ENCODE measurements around the gene GLOD4. TPM values are rescaled to one million over a fixed set of nuclear protein-coding genes. Genes with fewer than 3 reads are reported as not detected.
A peak's percentile ranks its signal among the peaks of the same experiment; 100 is the strongest.
"Not testable (repeated sequence)": the region's sequence is repeated elsewhere in the genome, so short reads cannot be mapped to it uniquely, and the experiment has no call there.

The GLOD4 gene, protein sequence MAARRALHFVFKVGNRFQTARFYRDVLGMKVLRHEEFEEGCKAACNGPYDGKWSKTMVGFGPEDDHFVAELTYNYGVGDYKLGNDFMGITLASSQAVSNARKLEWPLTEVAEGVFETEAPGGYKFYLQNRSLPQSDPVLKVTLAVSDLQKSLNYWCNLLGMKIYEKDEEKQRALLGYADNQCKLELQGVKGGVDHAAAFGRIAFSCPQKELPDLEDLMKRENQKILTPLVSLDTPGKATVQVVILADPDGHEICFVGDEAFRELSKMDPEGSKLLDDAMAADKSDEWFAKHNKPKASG
- 187 and 222 TPM in 2 replicates for polyA plus RNA-seq (2014; cell fraction: cytosol; rRNA removed)
- 98.0 and 116 TPM in 2 replicates for polyA plus RNA-seq (2014; cell fraction: nucleus; rRNA removed)

DNA sequence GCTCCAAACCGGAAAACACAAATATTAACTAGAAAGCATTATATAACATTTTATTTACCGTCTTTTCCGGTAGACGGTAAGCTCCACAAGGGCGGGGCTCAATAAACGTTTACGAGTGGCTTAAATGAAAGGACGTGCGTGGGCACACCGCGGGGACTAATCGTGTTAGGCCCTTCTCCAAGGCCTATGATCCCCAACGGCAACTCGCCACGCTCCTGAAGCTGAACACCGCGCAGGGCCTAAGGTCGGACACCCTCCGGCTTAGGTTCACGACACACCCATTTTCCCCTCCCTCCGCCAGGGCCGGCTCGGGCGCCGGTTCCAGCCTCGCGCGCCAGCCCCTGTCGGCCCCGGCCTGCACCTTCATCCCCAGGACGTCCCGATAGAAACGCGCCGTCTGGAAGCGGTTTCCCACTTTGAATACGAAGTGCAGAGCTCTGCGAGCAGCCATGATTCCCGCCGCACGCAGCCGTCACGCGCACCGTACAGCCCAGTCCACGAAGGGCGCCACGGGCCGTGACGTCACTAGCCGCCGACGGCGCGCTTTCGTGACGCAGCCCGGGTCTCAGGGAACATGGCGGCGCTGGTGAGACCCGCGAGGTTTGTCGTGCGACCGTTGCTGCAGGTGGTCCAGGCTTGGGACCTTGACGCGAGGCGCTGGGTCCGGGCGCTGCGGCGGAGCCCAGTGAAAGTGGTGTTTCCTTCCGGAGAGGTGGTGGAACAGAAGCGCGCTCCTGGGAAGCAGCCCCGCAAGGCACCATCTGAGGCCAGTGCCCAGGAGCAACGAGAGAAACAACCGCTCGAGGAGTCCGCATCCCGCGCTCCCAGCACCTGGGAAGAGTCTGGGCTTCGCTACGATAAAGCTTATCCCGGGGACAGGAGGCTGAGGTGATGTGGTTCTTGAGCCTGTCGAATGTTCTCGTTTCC is at the start of gene GLOD4, which contains the start of gene MRM3:
Gene GLOD4 (minus strand): TSS at position 476 of the 927 bp plus-strand sequence. CDS start 25 bp downstream, at position 451.
Gene MRM3 (plus strand): TSS at position 549 of the 927 bp plus-strand sequence. CDS start 26 bp downstream, at position 575.
- peak; percentile 88 for DNase-seq (ENCODE audit: low spot score)

DNA sequence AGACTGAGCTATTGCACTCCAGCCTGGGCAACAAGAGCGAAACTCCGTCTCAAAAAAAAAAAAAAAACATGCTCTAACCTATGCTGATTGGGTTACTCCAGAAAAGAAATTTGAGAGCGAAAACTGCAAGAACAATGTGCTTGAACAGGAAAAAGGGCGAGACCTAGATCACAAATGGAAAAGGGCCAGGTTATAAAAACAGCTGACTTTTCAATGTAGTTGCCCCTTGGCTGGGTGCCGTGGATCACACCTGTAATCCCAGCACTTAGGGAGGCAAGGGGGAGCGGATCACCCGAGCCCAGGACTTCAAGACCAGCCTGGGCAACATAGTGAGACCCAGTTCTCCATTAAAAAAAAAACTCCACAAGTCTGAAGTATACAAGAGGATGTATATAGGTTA is 48.9 kb upstream of the GLOD4 start:
- DNase-seq (ENCODE audit: low spot score): no peak

DNA sequence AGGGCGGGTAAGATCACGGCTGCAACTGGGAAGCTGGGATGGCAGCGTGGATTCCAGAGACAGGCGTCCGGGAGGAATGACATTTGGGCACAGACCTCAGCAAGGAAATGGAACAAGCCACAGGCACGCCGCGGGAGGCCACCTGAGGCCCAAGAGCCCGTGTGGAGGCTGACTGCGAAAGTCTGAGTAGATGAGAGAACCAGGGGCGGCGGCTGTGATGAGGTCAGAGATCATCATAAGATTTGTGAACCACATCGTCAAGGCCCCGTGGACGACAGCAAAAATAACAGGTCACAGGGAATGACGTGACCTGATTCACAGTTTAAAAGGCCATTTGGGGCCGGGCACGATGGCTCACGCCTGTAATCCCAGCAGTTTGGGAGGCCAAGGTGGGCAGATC is 48.3 kb upstream of the GLOD4 start:
- DNase-seq (ENCODE audit: low spot score): no peak

DNA sequence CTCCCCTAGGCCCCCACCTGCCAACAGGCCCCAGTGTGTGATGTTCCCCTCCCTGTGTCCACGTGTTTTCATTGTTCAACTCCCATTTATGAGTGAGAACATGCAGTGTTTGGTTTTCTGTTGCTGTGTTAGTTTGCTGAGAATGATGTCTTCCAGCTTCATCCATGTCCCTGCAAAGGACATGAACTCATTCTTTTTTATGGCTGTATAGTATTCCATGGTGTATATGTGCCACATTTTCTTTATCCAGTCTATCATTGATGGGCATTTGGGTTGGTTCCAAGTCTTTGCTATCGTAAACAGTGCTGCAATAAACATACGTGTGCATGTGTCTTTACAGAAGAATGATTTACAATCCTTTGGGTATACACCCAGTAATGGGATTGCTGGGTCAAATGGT is 47.5 kb upstream of the GLOD4 start:
- not testable (repeated sequence) for DNase-seq (ENCODE audit: low spot score)

DNA sequence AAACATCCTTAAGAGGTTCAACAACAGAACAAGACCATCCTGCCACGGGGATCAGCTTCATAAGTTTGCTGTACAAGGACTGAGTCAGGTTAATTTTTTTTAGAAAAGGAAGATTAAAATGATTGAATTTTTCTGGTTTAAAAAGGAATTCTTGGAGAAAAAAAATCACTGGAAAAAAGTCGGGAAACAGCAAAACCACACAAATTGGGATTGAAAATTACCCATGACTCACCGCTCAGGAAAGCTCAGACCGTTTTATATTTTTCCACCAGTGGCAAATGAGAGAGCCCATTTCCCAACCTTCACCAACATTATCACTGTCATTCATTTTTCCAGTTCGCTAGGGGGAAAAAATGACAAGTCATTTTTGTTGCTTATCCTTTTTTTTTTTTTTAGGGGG is 46.7 kb upstream of the GLOD4 start:
- no peak for DNase-seq (ENCODE audit: low spot score)

DNA sequence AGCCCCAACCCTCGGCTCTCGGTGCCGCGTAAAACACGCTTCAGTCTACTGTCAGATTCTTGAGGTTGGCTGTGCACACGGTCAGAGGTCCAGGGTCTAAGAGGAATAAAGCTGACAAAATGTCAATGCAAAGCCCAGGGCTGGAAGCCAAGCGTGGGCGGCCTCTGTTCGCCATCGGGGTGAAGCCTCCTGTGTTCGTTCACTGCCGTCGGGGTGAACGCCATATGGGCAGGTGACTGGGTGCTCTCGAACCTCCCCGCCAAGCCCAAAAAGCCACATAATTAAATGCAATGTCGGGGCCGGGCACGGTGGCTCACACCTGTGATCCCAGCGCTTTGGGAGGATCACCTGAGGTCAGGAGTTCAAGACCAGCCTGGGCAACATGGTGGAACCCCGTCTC is 44.7 kb upstream of the GLOD4 start:
- DNase-seq (ENCODE audit: low spot score): no peak

DNA sequence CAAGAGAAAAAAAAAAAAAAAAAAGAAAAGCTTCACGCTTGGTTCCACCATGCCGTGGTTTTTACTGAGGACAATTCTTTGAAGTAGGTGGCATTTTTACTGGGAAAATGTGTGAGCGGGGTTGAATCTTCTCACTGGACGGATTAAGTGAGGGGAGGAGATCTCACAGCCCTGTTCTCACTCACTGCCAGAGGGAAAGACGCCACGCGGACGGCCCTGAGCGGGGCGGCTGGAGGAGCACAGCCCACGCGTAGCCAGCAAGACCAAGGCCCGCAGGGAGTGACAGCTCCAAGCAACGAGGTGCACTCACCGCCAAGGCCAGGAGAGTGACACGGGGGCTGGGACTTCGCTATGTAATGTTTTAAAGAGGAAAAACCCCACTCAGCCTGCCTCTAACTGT is 43.1 kb upstream of the GLOD4 start:
- DNase-seq (ENCODE audit: low spot score): no peak

DNA sequence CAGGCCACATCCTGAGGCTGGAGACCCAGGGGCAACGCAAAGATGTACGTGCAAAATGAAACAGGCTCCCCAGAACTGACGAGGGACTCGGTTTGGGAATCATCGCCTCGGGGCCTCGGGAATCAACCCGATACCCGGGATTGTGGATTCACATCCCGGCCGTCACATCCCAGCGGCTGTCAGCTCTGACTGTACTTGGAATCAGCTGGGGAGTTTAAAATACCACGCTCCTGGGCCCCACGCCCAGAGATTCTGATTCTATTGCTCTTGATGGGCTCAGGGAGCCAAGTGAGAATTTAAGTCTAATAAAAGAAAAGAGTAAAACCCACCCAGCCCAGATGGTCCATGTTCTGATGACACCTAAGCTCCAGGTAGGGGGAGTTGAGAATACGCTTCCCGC is 42.3 kb upstream of the GLOD4 start:
- DNase-seq (ENCODE audit: low spot score): no peak

DNA sequence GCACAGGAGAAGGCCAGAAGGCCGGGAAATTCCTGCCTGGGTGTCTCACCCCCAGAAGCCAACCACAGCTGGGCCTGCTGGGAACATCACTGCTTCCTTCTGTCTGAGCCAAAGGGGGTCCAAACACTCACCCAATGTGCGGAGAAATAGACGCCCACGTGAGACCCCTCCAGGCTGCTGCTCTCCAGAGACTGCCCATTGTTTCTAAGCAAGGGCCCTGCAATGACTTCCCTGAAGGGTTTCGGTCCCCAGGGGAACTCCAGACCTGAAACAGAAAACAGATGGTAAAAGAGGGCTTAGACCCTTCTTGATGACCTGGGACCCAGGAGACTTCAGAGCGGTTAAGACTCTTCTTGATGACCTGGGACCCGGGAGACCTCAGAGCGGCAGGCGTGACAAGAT is 41.4 kb upstream of the GLOD4 start:
- peak; percentile 49 for DNase-seq (ENCODE audit: low spot score)

DNA sequence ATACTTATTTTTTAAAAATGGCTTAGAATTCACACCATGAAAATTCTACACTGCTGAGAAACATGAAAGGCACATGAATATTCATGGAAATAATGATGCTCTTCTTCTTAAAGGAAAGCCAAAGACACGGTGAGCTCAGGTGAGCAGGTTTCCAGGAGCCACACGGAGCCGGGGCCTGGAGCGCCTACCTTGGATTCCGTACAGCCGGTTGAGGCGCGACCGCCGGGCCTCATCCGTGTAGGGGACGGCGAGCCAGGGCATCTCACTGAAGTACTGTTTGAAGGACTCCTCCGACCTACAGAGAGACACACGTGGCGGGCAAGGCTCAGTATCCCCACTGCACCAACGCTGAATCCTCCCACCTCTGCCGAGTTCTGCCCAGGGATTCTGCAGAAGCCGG is 37.2 kb upstream of the GLOD4 start:
- no peak for DNase-seq (ENCODE audit: low spot score)

DNA sequence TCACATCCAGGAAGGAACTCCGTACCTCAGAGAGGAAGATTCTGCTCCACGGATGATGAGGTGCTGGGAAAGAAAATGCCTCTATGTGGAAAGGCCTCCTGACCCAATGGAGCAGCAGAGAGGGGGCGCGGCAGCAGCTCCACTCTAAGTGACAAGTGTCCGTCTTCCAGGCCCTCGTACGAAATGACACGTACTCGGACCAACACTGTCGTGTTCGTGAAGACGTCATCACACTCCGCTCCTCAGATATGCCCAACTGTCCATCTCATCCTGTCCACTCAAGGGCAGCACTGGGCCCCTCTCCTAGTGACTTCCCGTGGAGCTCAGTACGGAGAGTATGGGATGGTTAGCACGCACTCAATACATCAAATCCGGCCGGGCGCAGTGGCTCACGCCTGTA is 32.3 kb upstream of the GLOD4 start:
- DNase-seq (ENCODE audit: low spot score): no peak

DNA sequence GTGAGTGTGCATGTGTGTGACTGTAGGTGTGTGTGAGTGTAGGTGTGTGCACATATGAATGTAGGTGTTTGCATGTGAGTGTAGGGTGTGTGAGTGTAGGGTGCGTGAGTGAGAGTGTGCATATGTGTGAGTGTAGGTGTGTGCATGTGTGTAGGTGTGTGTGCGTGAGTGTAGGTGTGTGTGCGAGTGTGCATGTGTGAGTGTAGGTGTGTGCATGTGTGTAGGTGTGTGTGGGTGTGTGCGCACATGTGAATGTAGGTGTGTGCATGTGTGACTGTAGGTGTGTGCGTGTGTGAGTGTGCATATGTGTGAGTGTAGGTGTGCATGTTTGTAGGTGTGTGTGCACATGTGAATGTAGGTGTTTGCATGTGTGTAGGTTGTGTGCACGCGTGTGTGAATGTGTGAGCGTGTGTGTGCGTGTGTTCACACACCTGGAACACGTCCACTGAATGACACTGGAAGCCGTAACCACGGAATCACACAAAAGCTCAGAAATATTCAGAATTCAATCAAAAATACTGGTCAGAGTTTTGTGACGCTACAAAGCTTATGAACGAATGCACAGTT is 30.6 kb upstream of the GLOD4 start:
- DNase-seq (ENCODE audit: low spot score): no peak

DNA sequence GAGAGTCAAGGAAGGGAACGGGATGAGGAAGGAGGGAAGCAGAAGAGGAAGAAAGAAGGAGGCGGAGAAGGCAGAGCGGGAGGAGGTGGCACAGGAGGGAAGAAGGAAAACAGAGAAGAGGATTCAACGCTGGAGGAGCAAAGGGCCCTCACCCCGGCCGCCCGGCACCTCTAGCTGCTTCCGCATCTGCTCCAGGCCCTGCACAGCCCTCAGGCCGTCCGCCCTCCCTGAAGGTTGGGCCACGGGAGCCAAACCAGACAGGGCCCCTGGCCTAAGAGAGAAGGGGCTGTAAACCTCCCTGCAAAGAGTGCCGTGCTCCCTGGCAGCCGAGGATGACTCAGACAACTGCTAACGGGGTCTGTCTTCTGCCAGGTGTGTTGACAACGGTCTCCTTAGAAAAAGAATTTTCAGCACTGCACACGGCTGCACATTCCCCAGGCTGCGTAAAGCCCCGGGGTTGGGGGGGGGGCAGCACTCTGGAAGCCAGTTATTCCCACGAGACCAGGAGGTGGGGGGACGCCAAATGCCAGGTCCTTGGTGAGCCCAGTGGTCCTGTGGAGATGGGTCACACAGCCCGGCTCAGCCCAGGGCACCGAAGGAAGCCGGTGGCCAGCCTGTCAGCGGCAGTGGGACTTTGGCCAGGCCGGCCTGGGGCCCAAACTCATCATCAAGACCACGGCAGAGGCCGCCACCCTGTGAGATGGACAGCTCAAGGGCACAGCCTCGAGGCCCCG is 29.1 kb upstream of the GLOD4 start:
- no peak for DNase-seq (ENCODE audit: low spot score)

DNA sequence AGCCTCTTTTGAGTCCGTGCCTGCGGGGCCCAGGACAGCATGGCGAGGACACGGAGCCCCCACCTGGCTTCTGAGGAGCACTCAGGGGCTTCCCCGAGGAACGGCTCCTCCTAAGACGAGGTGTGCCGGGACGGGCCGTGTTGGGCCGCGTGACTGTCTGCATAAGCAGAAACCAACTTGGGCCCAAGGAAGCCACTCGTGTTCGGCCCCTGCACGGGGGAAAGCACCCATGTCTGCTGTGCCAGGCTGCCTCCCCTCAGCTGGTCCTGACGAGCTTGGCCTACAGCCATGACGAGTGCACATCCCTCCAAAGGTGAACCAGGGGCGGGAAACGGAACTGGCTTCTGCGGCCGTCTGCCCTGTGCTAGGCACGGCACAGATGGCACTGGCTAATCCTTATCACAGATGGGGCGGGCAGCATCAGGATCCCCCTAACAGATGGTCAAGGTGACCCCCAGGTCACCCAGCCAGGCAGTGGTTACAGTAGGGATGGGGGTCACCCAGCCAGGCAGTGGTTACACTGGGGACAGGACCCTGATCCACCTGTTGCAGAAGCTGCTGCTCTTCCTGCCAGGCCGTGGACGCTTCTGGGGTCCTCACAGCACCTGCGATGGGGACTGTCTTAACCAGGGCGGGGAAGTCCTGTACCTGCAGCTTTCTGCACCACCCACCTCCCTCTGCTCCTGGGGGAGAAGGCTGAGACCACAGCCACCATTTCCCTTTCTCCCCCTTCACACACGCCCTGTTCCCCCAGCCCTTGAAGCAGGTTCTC is 25.6 kb upstream of the GLOD4 start:
- DNase-seq (ENCODE audit: low spot score): no peak

DNA sequence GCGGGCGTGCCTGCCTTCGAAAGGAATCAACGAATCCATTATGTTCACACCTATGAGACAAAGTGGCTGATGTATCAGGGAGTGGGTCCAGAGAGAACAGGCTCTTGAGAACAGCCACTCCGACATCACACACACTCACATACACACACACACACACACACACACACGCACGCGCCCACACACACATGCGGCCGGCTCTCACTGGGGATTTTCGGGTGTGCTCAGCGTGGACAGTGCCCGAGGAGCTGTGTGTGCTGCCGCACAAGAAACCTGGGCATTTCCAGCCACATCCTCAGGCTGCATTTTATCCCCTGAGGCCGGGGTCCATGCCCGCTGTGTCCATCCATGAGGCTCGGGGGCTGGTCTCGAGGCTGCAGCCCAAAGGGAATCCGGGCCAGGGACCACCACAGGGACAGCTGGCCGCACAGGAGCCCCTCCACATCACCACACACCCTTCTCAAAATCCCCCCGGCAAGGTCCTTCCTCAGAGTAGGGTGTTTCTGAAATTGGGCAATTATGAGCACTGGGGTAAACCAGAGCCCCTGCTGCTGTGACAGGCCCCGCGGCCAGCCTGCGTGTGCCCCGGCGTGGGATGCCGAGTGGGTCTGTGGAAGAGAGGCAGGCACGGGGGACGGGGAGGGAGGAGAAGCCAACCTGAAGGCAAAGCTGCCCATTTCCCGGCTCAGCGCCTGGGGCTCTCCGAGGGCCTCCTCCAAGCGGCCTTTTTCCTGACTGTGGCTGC is 24.9 kb upstream of the GLOD4 start:
- no peak for DNase-seq (ENCODE audit: low spot score)

DNA sequence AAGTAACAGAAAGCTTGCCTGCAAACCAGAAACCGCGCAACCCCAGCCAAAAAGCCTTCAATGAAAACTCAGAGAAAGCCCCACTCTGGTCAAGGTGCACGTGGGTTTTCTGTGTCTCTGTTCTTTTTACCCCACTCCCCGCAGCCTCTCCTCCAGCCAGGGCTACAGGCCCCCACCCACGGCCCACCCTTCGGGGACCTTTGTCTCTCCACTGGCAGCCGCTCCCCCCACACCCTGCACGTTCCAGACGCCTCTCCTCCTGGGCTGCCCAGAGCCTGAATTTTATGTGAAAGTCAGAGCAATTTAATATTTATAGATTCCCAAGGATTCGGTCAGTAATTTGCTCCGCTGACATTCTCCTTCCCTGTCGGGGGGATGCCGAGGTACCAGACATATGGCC is 24.3 kb upstream of the GLOD4 start:
- no peak for DNase-seq (ENCODE audit: low spot score)

DNA sequence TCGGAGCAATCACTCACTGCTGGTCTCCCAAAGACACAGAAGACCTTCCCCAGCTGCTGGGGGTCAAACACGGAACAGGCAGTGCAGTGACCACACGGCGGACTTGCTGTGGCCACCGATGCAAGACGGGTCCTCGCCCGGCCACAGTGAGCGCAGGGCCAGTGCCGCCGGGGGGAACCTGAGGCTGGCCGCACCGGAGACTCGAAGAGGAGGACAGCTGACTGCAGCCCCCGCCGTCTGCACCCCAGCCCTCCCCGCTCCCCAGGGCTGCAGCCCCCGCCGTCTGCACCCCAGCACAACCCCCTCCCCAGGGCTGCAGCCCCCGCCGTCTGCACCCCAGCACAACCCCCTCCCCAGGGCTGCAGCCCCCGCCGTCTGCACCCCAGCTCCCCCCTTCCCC is 23.8 kb upstream of the GLOD4 start:
- DNase-seq (ENCODE audit: low spot score): not testable (repeated sequence)

DNA sequence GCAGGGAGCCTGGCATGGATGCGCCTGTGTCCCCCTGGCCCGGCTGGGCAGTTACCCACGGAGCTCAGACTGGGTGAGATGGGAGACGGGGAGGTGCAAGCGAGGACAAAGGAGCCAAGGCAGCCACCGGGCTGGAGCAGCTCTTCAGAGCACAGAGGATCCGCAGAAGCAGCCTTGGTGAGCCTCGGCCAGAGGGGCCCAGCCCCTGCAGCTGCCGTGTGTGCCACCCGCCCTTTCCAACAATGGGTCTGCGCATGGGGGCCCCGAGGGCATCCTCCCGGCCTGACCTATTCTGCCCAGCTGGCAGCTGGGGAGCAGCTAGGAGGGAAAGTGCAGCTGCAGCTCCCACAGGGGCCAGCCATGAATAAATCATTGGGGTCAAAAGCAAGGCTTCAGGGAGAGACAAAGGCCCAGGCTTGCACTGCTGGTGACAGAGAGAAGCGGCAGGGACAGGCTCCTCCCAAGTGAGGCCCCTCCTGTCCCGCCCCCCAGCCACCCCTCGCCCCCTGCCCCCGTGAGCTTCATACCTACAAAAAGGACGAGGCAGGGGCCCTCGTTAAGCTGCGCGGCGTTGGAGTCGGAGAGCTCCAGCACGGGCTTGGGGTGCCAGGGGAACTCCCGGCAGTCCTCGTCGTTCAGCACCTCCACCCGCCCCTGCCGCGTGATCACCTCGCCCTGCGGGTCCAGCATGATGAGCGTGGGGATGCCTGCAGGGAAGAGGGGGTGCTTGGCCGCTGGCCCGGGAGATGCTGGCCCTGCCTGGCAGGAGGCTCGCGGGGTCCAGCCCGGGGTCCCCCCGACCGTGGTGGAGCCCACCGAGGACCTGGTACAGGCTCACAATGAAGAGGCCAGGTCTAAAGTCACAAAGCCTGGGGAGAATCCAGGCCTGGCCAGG is 22.7 kb upstream of the GLOD4 start:
- no peak for DNase-seq (ENCODE audit: low spot score)
